Effector memory CD4-positive, alpha-beta T cell (primary cell): ENCODE measurements around the gene HSPB2.
"Not testable (repeated sequence)": the region's sequence is repeated elsewhere in the genome, so short reads cannot be mapped to it uniquely, and the experiment has no call there.

Source experiments
- DNase-seq, 3 donors: peaks; one replicate each; pipeline ENCODE4 v3.0.0-alpha.2; 2020
- H3K27ac ChIP-seq: 2 replicates; pipeline ENCODE4 v1.7.0; 2013; ENCODE audit warnings: mild to moderate bottlenecking, low read length, moderate library complexity; ENCODE audit not compliant: insufficient read depth, poor library complexity, severe bottlenecking
- H3K27me3 ChIP-seq: replicated peaks from 2 replicates; pipeline ENCODE4 v1.7.0; 2013; ENCODE audit warnings: mild to moderate bottlenecking, low read length; ENCODE audit not compliant: insufficient read depth, control insufficient read depth, poor library complexity, severe bottlenecking
- H3K36me3 ChIP-seq: 2 replicates; pipeline ENCODE4 v1.7.0; 2013; ENCODE audit warnings: mild to moderate bottlenecking, low read length, moderate library complexity; ENCODE audit not compliant: control insufficient read depth, insufficient read depth
- H3K4me1 ChIP-seq: 2 replicates; pipeline ENCODE4 v1.7.0; 2013; ENCODE audit warnings: low read length, mild to moderate bottlenecking; ENCODE audit not compliant: control insufficient read depth, insufficient read depth, poor library complexity, severe bottlenecking
- H3K4me3 ChIP-seq: 2 replicates; pipeline ENCODE4 v1.7.0; 2013; ENCODE audit warnings: low read length, low read depth, mild to moderate bottlenecking; ENCODE audit not compliant: insufficient read depth, poor library complexity, severe bottlenecking
- H3K9me3 ChIP-seq: 2 replicates; pipeline ENCODE4 v1.7.0; 2013; ENCODE audit warnings: mild to moderate bottlenecking, low read length, moderate library complexity; ENCODE audit not compliant: control insufficient read depth

The HSPB2 gene

DNA sequence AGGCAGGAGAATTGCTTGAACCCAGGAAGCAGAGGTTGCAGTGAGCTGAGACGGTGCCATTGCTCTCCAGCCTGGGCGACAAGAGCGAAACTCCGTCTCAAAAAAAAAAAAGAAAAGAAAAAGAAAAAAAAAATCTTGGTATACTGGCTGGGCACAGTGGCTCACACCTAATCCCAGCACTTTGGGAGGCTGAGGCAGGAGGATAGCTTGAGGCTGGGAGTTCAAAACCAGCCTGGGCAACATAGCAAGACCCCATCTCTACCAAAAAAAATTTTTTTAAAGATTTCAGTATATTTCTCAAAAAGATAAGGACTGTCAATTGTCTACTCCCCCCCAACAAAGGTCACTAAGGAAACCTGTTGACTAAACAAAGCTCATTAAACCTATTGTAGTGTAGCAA lies 27.5 kb upstream of the HSPB2 start:
- not testable (repeated sequence) for H3K36me3 ChIP-seq, H3K4me1 ChIP-seq

DNA sequence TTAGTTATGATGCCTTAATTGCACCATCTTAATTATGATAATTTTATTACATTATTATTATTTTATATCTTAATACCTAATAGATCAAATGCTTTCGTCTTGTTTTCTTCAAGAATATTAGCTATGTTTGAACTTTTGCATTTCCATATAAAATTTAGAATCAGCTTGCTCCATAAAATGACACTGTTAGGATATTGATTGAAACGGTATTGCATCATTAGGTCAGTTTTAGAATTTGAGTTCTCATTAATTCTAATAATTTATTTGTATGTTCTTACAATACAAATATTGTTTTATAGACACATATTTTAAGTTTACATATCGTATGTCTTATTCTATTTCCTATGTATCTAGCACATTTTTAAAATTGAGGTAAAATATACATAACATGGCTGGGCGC lies 26.5 kb upstream of the HSPB2 start:
- DNase-seq: no peak
- no peak overlapping the region for H3K27ac ChIP-seq
- H3K36me3 ChIP-seq: no peaks in the 10 kb centered on the region
- H3K27me3 ChIP-seq: no peaks in the 10 kb centered on the region
- H3K4me3 ChIP-seq: no peak overlapping the region
- no peaks in the 10 kb centered on the region for H3K9me3 ChIP-seq
- H3K4me1 ChIP-seq: no peaks in the 10 kb centered on the region

More for the DNA sequence above, 27.5 kb upstream of the HSPB2 start:
- H3K4me3 ChIP-seq, H3K27ac ChIP-seq, H3K9me3 ChIP-seq, H3K27me3 ChIP-seq, DNase-seq: not testable (repeated sequence)

DNA sequence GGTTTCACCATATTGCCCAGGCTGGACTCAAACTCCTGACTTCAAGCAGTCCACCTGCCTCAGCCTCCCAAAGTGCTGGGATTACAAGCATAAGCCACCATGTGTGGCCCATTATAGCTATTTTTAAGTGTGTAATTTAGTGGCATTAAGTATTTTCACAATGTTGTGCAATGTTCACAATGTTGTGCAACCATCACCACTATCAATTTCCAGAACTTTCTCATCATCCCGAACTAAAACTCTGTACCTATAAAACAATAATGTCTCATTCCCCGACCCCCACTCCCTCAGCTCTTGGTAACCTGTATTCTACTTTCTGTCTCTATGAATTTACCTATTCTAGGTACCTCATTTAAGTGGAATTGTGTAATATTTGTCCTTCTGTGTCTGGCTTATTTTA lies 25.7 kb upstream of the HSPB2 start:
- Histone ChIP-seq H3K4me3 (no peak overlapping the region), H3K27ac (no peak overlapping the region), H3K27me3 (no peaks in the 10 kb centered on the region), H3K9me3 (no peaks in the 10 kb centered on the region), H3K4me1 (no peaks in the 10 kb centered on the region), H3K36me3 (no peaks in the 10 kb centered on the region)
- no peak for DNase-seq

DNA sequence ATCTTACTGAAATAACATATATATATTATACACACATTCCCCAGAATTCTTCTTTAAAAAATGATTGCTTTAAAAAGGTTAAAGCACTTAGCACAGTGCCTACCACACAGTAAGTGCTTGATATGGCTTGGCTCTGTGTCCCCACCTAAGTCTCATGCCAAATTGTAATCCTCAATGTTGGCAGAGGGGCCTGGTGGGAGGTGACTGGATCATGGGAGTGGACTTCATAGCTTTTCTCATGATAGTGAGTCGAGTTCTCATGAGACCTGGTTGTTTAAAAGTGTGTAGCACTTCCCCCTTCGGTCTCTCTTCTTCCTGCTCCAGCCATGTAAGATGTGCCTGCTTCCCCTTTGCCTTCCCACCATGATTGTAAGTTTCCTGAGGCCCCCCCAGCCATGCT lies 7.1 kb upstream of the HSPB2 start:
- no peaks in the 10 kb centered on the region for H3K4me1 ChIP-seq
- no peak for DNase-seq
- no peaks in the 10 kb centered on the region for H3K9me3 ChIP-seq
- H3K4me3 ChIP-seq: no peak overlapping the region
- no peaks in the 10 kb centered on the region for H3K36me3 ChIP-seq
- H3K27ac ChIP-seq: no peak overlapping the region
- H3K27me3 ChIP-seq: no peaks in the 10 kb centered on the region

DNA sequence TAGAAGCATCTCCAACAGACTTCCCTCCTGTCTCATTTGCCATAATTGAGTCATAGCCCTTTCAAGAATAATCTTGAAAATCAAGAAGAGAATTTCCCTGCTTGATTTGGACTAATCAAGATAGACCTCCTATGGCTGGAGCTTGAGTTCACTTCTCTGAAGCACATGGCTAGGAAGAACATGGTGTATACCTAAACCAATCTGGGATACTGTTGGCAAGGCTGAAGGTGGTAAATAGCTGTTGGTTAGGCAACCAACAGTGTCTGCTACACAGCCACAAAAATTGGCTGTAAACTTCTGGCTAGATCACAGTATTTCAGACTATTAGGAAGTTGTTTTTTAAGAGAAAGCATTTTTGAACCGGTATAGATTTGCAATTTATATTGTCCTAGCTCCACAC lies 5.9 kb upstream of the HSPB2 start:
- Histone ChIP-seq H3K36me3 (no peaks in the 10 kb centered on the region), H3K27me3 (peaks cover 3% of the 10 kb centered on the region), H3K4me3 (no peak overlapping the region), H3K4me1 (no peaks in the 10 kb centered on the region), H3K27ac (no peak overlapping the region), H3K9me3 (no peaks in the 10 kb centered on the region)
- DNase-seq: no peak

DNA sequence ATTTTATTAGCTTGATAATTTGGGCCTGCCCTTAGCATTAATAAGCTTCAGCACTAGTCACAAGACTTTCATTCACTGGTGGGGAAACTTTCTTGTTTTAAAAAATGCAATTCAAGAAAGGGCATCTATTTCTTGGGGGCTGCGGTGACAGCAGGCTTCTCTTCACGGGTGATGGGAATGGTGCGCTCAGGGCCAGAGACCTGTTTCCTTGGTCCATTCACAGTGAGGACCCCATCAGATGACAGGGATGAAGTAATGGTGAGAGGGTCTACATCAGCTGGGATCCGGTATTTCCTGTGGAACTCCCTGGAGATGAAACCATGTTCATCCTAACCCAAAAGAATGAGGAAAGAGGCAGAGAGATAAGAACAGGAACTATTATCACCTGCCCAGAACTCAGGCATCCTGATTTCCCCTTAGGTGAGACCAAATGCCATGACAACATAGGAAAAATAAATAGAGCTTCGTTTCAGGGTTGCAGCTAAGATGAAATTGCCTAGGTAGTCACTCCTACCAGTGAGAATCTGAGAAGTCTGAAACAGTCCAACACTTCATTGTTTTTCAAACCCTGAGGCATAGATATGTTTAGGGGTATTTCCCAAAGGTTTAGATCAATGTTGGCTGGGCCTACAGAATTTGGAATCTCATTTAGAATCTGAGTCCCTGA lies 3.8 kb upstream of the HSPB2 start:
- H3K27me3 ChIP-seq: peaks cover 10% of the 10 kb centered on the region
- H3K9me3 ChIP-seq: no peaks in the 10 kb centered on the region
- no peak overlapping the region for H3K4me3 ChIP-seq
- H3K27ac ChIP-seq: no peak overlapping the region
- H3K4me1 ChIP-seq: no peaks in the 10 kb centered on the region
- no peaks in the 10 kb centered on the region for H3K36me3 ChIP-seq
- no peak for DNase-seq

DNA sequence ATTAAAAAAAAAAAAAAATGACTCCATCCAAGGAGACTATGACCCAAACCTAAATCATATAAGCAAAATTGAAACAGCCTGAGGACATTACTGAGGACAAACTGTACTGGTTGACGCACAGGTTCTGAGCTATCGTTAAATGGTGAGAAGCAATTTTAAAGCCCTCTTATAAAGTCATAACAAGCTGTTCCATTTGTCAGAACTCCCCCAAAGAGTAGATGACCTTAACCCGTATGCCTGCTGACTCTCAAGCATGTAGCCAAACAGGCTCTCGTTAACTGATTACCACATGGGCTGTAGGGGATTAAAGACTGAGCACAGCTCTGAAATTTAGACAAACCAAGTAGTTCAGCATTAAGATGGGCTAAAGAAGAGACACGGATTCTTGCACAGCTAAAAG lies 3.2 kb upstream of the HSPB2 start:
- Histone ChIP-seq H3K27ac (no peak overlapping the region), H3K4me1 (no peaks in the 10 kb centered on the region), H3K27me3 (peaks cover 12% of the 10 kb centered on the region), H3K9me3 (no peaks in the 10 kb centered on the region), H3K36me3 (no peaks in the 10 kb centered on the region), H3K4me3 (no peak overlapping the region)
- DNase-seq: no peak

DNA sequence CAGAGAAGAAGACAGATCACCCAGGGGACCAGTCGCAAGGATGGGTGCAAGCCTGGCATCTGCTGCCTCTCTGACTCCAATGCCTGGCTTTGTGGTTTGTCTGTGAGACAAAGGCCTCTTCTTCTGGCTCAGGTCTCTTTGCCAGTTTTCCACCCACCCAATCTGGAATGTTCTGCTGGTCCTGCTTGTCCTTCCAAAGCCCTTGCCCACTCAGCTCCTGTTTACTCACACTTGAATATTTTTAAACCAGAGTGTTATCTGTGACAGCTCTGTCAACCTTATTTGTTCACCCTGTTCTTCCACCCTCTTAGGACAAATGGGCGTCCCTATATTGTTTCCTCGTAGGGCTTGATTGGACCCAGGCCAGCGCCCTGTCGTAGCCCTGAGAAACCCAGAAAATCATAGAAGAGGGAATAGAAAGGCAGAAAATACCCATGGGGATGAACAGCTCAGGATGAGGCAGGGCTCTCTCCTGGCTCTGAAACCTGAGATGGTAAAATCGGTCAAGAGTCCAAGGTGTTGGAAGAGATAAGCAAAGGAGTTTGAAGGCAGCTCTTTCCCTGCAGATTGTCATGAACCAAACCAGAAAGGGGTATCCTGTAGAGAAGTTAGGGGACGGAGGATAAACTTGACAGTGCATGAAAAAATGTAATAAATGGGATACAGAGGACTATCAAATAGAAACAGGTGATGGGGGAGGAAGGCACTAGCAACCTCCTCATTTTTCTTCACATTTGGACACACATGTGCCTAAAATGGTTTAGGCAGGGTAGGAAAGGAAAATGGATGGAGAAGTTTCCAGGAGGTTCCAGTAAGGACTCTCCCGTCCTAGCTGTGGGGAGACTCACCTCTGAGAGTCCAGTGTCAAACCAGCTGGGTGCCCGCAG lies 1.6 kb upstream of the HSPB2 start:
- no peak overlapping the region for H3K27ac ChIP-seq
- H3K4me3 ChIP-seq: no peak overlapping the region
- H3K27me3 ChIP-seq: peaks cover 17% of the 10 kb centered on the region
- no peaks in the 10 kb centered on the region for H3K4me1 ChIP-seq
- no peaks in the 10 kb centered on the region for H3K9me3 ChIP-seq
- H3K36me3 ChIP-seq: no peaks in the 10 kb centered on the region
- DNase-seq: no peak

DNA sequence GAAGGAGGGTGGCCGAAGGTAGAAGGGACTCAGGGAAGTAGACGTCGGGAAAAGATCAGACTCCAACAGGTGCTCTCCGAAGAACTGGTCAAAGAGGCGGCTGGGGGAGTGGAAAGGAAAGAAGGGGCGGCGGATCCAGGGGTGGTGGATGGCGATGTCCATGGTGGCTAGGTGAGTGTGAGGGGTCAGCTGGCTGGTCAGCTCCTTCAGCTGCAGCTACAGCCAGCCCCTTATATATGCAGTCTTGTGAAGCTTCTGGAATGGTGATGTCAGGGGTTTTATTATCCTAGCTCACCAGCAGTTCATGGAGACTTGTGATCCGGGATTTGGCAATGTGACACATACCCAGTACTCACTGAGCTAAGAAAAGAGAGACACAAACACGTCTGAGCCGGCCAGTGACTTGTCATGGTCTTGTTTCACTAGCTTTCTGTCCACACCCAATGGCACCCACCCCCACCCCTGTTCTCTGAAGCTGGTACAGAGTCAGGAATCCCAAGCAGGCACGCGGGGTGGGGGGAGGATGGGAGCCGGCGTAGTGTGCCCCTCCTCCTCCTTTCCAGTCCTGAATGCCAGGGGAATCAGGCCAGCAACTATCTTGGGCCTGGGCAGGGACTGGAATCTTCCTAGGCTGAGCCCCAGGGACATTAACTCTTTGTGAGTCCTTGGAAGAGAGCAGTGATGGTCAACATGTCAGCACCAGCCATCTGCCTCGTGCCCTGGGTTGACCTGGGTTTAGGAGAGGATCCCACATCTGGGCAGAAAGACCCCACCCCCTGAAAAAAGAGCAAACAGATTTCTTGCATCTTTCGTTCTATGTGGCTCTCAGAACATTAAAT lies 752 bp upstream of the HSPB2 start, which contains the start of gene CRYAB:
Gene CRYAB (minus strand): TSS at position 208 of the 839 bp plus-strand sequence. CDS start 46 bp downstream, at position 162.
- Histone ChIP-seq H3K27ac (no peak within 1 kb of the TSS), H3K36me3 (no peaks in the 10 kb centered on the region), H3K9me3 (no peaks in the 10 kb centered on the region), H3K27me3 (peaks cover 17% of the 10 kb centered on the region), H3K4me1 (no peaks in the 10 kb centered on the region), H3K4me3 (no peak within 1 kb of the TSS)
- no peak for DNase-seq
